Stomach (tissue), 9 donors: Measurements from ENCODE around the gene THSD7A. TPM values are rescaled to one million over a fixed set of nuclear protein-coding genes. Genes with fewer than 3 reads are reported as not detected.

Experiments
- DNase-seq, 2 donors: peaks; one replicate each; pipeline versions ENCODE4 v3.0.0 to v3.0.0-alpha.2; 2013 to 2019
- H3K27ac ChIP-seq, 5 donors: fragments of 200-600 bp in 4 of 5; sonication (generic) in 4 of 5; one replicate each; pipeline ENCODE4 v1.5.1; 2013 to 2019; ENCODE audit warnings: mild to moderate bottlenecking in 1 of 5, moderate library complexity in 1 of 5
- H3K27me3 ChIP-seq, 3 donors: fragments of 200-600 bp; sonication (generic); one replicate each; pipeline ENCODE4 v1.5.1; 2017 to 2019; ENCODE audit warnings: mixed run types in 1 of 3
- H3K36me3 ChIP-seq, 4 donors: fragments of 200-600 bp; sonication (generic); 1 replicate in 3 of 4; 2 replicates in 1 of 4; pipeline ENCODE4 v1.5.1; 2016 to 2019
- H3K4me1 ChIP-seq, 4 donors: fragments of 200-600 bp; sonication (generic); one replicate each; pipeline ENCODE4 v1.5.1; 2016 to 2019
- H3K4me3 ChIP-seq, 4 donors: fragments of 200-600 bp; sonication (generic) in 3 of 4; one replicate each; pipeline ENCODE4 v1.5.1; 2016 to 2019; ENCODE audit warnings: mild to moderate bottlenecking in 1 of 4
- H3K9me3 ChIP-seq, 4 donors: fragments of 200-600 bp; sonication (generic); one replicate each; pipeline ENCODE4 v1.5.1; 2016 to 2019
- CTCF ChIP-seq, 7 experiments: fragments of 450-650 bp in 4 of 7; fragments of 200-600 bp in 3 of 7; sonication (generic) in 3 of 7; IDR thresholded peaks; one replicate each; pipeline ENCODE4 v1.5.1; 2016 to 2019; ENCODE audit warnings: antibody characterized with exemption in 7 of 7, control low read depth in 2 of 7, mild to moderate bottlenecking in 1 of 7
- EP300 ChIP-seq: sonication (generic); formaldehyde crosslinking; IDR thresholded peaks from one replicate; pipeline ENCODE4 v1.6.1; 2017; ENCODE audit warnings: antibody characterized with exemption
- POLR2A ChIP-seq, 4 donors: fragments of 450-650 bp; IDR thresholded peaks; one replicate each; pipeline ENCODE4 v1.6.1; 2016; ENCODE audit warnings: antibody characterized with exemption in 4 of 4, control low read depth in 2 of 4, mild to moderate bottlenecking in 1 of 4, moderate library complexity in 1 of 4
- POLR2AphosphoS5 ChIP-seq, 3 donors: sonication (generic); formaldehyde crosslinking; IDR thresholded peaks; one replicate each; pipeline ENCODE4 v1.6.1; 2016; ENCODE audit warnings: antibody characterized with exemption in 3 of 3
- WGBS, 5 donors: extraction: QIAGEN DNeasy Blood & Tissue Kit in 3 of 5; methylation state at CpG; one replicate each; pipeline versions ENCODE4 v1.1.5 to v1.1.7; 2013 to 2018; 5-methylcytosine and 5-hydroxymethylcytosine counted together
- intact Hi-C: fragments of 100-400 bp; cut with DNase I; formaldehyde crosslinking; loops from one replicate; pipeline ENCODE4 v1.15.1; 2023; ENCODE audit warnings: low total_unique reads
- polyA plus RNA-seq, 3 donors: library from polyadenylated mRNA; stranded (reverse); fragments of 200-250 nt; gene quantifications; one replicate each; pipeline ENCODE4 v1.2.3, GENCODE V29; 2013
- total RNA-seq, 5 donors: library from RNA; depleted of rRNA; stranded (reverse); fragments of >200 nt; gene quantifications; one replicate each; pipeline versions ENCODE4 v1.1.0 to v1.2.3, GENCODE V29; 2014 to 2016
- donor health status: healthy with polysubstance abuse.
- donor health status: Bipolar disorder and iron deficiency.
- donor health status: healthy.

The THSD7A gene
- total and polyA plus RNA-seq, 8 donors: 0.06 to 13.2 (median 0.46) TPM; not detected in 1

- Histone ChIP-seq H3K27ac (no peak overlapping the region), H3K36me3 (no peaks in the 10 kb centered on the region), H3K27me3 (no peaks in the 10 kb centered on the region), H3K4me3 (no peak overlapping the region), H3K9me3 (no peaks in the 10 kb centered on the region), H3K4me1 (no peaks in the 10 kb centered on the region)
- DNase-seq: no peak
- TF ChIP-seq POLR2A (IDR thresholded peaks at IDR 0.05) (no peak), CTCF (IDR thresholded peaks at IDR 0.05) (no peak), POLR2AphosphoS5 (IDR thresholded peaks at IDR 0.05) (no peak), EP300 (no peak)
- 63 to 78% (median 71%) methylated on average over 3 of the region's 3 CpGs for WGBS, 5 donors
- intact Hi-C loops: no loop called here
These were observed 141.6 kb downstream of the THSD7A start for GRCh38 chr7:11690395-11690794.

- Histone ChIP-seq H3K4me1 (no peaks in the 10 kb centered on the region), H3K27ac (no peak overlapping the region), H3K4me3 (no peak overlapping the region), H3K9me3 (peaks cover 0 to 3% (median 0%) of the 10 kb centered on the region in 4 donors), H3K27me3 (no peaks in the 10 kb centered on the region), H3K36me3 (no peaks in the 10 kb centered on the region)
- TF ChIP-seq POLR2AphosphoS5 (IDR thresholded peaks at IDR 0.05) (no peak), CTCF (IDR thresholded peaks at IDR 0.05) (no peak), POLR2A (IDR thresholded peaks at IDR 0.05) (no peak), EP300 (no peak)
- intact Hi-C loops: no loop called here
- 77 to 86% (median 82%) methylated on average over 2 of the region's 2 CpGs for WGBS, 5 donors
- no peak for DNase-seq
These were observed 142.9 kb downstream of the THSD7A start for GRCh38 chr7:11689096-11689495.

GRCh38 chr7:11681461-11681860 is 150.5 kb downstream of the THSD7A start:
- Histone ChIP-seq H3K4me3 (no peak overlapping the region), H3K4me1 (no peaks in the 10 kb centered on the region), H3K27ac (no peak overlapping the region), H3K36me3 (no peaks in the 10 kb centered on the region), H3K9me3 (peaks cover 0 to 30% (median 3%) of the 10 kb centered on the region in 4 donors), H3K27me3 (no peaks in the 10 kb centered on the region)
- no peak for TF ChIP-seq CTCF (IDR thresholded peaks at IDR 0.05)
- no peak for TF ChIP-seq EP300
- TF ChIP-seq POLR2A (IDR thresholded peaks at IDR 0.05): no peak
- TF ChIP-seq POLR2AphosphoS5 (IDR thresholded peaks at IDR 0.05): no peak
- WGBS, 5 donors: 83 to 95% (median 89%) methylated on average over 3 of the region's 3 CpGs
- DNase-seq: no peak
- intact Hi-C loops: no loop called here

GRCh38 chr7:11675163-11675562 is 156.8 kb downstream of the THSD7A start:
- H3K4me3 ChIP-seq: no peak overlapping the region
- intact Hi-C loops: no loop called here
- H3K27me3 ChIP-seq: no peaks in the 10 kb centered on the region
- H3K27ac ChIP-seq: no peak overlapping the region
- H3K36me3 ChIP-seq: no peaks in the 10 kb centered on the region
- TF ChIP-seq POLR2AphosphoS5 (IDR thresholded peaks at IDR 0.05) (no peak), POLR2A (IDR thresholded peaks at IDR 0.05) (no peak), EP300 (no peak), CTCF (IDR thresholded peaks at IDR 0.05) (no peak)
- DNase-seq: no peak
- H3K4me1 ChIP-seq: no peaks in the 10 kb centered on the region
- H3K9me3 ChIP-seq: peaks cover 0 to 34% (median 1%) of the 10 kb centered on the region in 4 donors
- WGBS, 5 donors: 92 to 97% (median 95%) methylated on average over 5 of the region's 5 CpGs
